Liver (tissue), 3 donors: ENCODE measurements around the gene RABL2B.

Experiments used
- EGR1 ChIP-seq, 2 donors: IDR thresholded peaks; 2 replicates each; pipeline ENCODE4 v1.6.1; 2016 to 2018; ENCODE audit warnings: antibody characterized with exemption in 2 of 2, low read depth in 2 of 2
- FOXA1 ChIP-seq: IDR thresholded peaks from 2 replicates; pipeline ENCODE4 v1.6.1; 2016; ENCODE audit warnings: antibody characterized with exemption
- GABPA ChIP-seq, 2 donors: IDR thresholded peaks in 1 of 2; conservative IDR thresholded peaks in 1 of 2; 2 replicates each; pipeline ENCODE4 v1.6.1; 2016; ENCODE audit warnings: antibody characterized with exemption in 2 of 2, mild to moderate bottlenecking in 1 of 2, moderate library complexity in 1 of 2
- HNF4A ChIP-seq, 2 donors: conservative IDR thresholded peaks; 2 replicates each; pipeline ENCODE4 v1.6.1; 2016; ENCODE audit warnings: antibody characterized with exemption in 2 of 2, mild to moderate bottlenecking in 2 of 2
- JUND ChIP-seq, 2 donors: IDR thresholded peaks; 2 replicates each; pipeline ENCODE4 v1.6.1; 2016; ENCODE audit warnings: antibody characterized with exemption in 2 of 2
- MAX ChIP-seq: IDR thresholded peaks from 2 replicates; pipeline ENCODE4 v1.6.1; 2016; ENCODE audit warnings: antibody characterized with exemption
- NR2F2 ChIP-seq: IDR thresholded peaks from 2 replicates; pipeline ENCODE4 v1.6.1; 2016; ENCODE audit warnings: antibody characterized with exemption
- RAD21 ChIP-seq, 2 donors: IDR thresholded peaks; 2 replicates each; pipeline ENCODE4 v1.6.1; 2016; ENCODE audit warnings: antibody characterized with exemption in 2 of 2, mild to moderate bottlenecking in 2 of 2
- REST ChIP-seq: IDR thresholded peaks from 2 replicates; pipeline ENCODE4 v1.6.1; 2016; ENCODE audit warnings: antibody characterized with exemption, mild to moderate bottlenecking
- TAF1 ChIP-seq: conservative IDR thresholded peaks from 2 replicates; pipeline ENCODE4 v1.6.1; 2016; ENCODE audit warnings: antibody characterized with exemption, mild to moderate bottlenecking
- TF ChIP-seq, protein P1 (sequence below): IDR thresholded peaks from 2 replicates; pipeline ENCODE4 v1.6.1; 2016; ENCODE audit warnings: antibody characterized with exemption
- TF ChIP-seq, protein P2 (sequence below): fragments of 150-350 bp; IDR thresholded peaks from 2 replicates; pipeline ENCODE4 v1.5.1; 2017; ENCODE audit warnings: improper control_type of control experiment, low read depth, low read length; ENCODE audit not compliant: missing input control
- donor health status: healthy.
- donor health status: healthy.

DNA sequence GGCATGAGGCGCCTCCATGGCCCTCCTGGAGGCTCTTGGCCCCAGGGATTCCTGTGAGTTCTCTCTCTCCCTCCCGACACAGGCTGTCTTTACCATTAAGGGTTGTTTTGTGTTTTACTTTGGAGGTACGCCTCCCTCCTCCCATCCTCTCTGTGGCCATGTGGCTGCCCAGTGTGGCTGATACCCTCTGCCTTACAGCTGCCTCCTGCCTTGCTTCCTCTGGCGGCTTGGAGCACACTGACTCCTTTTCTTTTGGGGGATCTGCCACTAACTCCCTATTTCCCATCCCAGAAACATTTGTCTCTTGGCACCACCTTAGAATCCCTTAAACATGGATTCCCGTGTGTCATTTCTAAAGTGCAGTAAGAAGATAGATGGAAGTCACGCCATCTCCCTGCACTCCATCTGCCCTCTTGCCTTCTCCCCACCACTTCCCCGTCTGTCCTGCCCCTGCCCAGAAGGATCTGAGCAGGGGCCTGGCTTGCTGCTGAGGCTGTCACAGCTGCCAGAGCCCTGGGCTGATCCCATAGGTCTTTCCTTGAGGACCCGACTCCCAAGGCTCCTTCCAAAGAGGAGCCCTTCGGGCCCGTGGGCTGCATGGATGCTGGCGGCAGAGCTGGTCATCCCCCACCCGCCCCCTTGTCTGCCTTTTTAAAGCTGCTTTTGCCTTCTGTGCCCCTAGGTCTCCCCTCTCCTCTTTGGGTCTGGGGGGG, 60.6 kb downstream of the RABL2B start:
- TF ChIP-seq MAX (no peak), REST (no peak), TAF1 (no peak), EGR1 (IDR thresholded peaks at IDR 0.05; ENCODE audit: low read depth in 2 of 2) (no peak), RAD21 (IDR thresholded peaks at IDR 0.05) (no peak), GABPA (IDR thresholded peaks at IDR 0.05 in 1 of 2, conservative IDR thresholded peaks at IDR 0.05 in 1 of 2) (no peak), JUND (IDR thresholded peaks at IDR 0.05) (no peak), FOXA1 (no peak), NR2F2 (no peak), HNF4A (conservative IDR thresholded peaks at IDR 0.05) (no peak)
- TF ChIP-seq, protein P1, sequence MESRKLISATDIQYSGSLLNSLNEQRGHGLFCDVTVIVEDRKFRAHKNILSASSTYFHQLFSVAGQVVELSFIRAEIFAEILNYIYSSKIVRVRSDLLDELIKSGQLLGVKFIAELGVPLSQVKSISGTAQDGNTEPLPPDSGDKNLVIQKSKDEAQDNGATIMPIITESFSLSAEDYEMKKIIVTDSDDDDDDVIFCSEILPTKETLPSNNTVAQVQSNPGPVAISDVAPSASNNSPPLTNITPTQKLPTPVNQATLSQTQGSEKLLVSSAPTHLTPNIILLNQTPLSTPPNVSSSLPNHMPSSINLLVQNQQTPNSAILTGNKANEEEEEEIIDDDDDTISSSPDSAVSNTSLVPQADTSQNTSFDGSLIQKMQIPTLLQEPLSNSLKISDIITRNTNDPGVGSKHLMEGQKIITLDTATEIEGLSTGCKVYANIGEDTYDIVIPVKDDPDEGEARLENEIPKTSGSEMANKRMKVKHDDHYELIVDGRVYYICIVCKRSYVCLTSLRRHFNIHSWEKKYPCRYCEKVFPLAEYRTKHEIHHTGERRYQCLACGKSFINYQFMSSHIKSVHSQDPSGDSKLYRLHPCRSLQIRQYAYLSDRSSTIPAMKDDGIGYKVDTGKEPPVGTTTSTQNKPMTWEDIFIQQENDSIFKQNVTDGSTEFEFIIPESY: no peak
- TF ChIP-seq, protein P2, sequence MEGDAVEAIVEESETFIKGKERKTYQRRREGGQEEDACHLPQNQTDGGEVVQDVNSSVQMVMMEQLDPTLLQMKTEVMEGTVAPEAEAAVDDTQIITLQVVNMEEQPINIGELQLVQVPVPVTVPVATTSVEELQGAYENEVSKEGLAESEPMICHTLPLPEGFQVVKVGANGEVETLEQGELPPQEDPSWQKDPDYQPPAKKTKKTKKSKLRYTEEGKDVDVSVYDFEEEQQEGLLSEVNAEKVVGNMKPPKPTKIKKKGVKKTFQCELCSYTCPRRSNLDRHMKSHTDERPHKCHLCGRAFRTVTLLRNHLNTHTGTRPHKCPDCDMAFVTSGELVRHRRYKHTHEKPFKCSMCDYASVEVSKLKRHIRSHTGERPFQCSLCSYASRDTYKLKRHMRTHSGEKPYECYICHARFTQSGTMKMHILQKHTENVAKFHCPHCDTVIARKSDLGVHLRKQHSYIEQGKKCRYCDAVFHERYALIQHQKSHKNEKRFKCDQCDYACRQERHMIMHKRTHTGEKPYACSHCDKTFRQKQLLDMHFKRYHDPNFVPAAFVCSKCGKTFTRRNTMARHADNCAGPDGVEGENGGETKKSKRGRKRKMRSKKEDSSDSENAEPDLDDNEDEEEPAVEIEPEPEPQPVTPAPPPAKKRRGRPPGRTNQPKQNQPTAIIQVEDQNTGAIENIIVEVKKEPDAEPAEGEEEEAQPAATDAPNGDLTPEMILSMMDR: no peak
